Measurements from ENCODE around the gene GPRIN3.

- TF ChIP-seq, protein P1, sequence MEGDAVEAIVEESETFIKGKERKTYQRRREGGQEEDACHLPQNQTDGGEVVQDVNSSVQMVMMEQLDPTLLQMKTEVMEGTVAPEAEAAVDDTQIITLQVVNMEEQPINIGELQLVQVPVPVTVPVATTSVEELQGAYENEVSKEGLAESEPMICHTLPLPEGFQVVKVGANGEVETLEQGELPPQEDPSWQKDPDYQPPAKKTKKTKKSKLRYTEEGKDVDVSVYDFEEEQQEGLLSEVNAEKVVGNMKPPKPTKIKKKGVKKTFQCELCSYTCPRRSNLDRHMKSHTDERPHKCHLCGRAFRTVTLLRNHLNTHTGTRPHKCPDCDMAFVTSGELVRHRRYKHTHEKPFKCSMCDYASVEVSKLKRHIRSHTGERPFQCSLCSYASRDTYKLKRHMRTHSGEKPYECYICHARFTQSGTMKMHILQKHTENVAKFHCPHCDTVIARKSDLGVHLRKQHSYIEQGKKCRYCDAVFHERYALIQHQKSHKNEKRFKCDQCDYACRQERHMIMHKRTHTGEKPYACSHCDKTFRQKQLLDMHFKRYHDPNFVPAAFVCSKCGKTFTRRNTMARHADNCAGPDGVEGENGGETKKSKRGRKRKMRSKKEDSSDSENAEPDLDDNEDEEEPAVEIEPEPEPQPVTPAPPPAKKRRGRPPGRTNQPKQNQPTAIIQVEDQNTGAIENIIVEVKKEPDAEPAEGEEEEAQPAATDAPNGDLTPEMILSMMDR (IDR thresholded peaks at IDR 0.05; ENCODE audit: extremely low read depth in 1 of 2, insufficient read depth in 1 of 2, low read depth in 1 of 2, low read length in 2 of 2) = no peak
- no peak for TF ChIP-seq POLR2A (IDR thresholded peaks at IDR 0.05; ENCODE audit: low read depth, low read length)
- no peak for TF ChIP-seq EZH2 (IDR thresholded peaks at IDR 0.05; ENCODE audit: borderline replicate concordance, low read depth, low read length, severe bottlenecking)
- no peak for TF ChIP-seq MYC (IDR thresholded peaks at IDR 0.05; ENCODE audit: low read depth, low read length)
- no peak for TF ChIP-seq POLR2AphosphoS5 (IDR thresholded peaks at IDR 0.05; ENCODE audit: insufficient read depth, low read depth, low read length)
- TF ChIP-seq, protein P2, sequence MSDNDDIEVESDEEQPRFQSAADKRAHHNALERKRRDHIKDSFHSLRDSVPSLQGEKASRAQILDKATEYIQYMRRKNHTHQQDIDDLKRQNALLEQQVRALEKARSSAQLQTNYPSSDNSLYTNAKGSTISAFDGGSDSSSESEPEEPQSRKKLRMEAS (IDR thresholded peaks at IDR 0.05; ENCODE audit: insufficient read depth, insufficient read length) = no peak
- TF ChIP-seq GATA2 (IDR thresholded peaks at IDR 0.05; ENCODE audit: insufficient read depth, insufficient read length, low read depth, low read length) = no peak
- TF ChIP-seq JUN (IDR thresholded peaks at IDR 0.05; ENCODE audit: borderline replicate concordance, insufficient read depth, insufficient read length, low read depth) = no peak
These were observed 3.8 kb upstream of the GPRIN3 start for GRCh38 chr4:89311433-89311832.
